NCI-H1436 (cell line): Measurements from ENCODE around the gene TMEM45A.

ENCODE experiments used
- DNase-seq: peaks from one replicate; lab custom pipeline; 2025; lab: John Stamatoyannopoulos, UW

The TMEM45A gene

GRCh38 chr3:100615684-100616083 is 123.3 kb downstream of the TMEM45A start:
- DNase-seq = no peak

- no peak for DNase-seq
Measured at GRCh38 chr3:100621251-100621650, 128.8 kb downstream of the TMEM45A start.
